Endothelial cell of umbilical vein (primary cell): ENCODE measurements around the gene RTN4R. TPM values are rescaled to one million over a fixed set of nuclear protein-coding genes. Genes with fewer than 3 reads are reported as not detected.

Experiments
- BruUV-seq: library from RNA; stranded (reverse); fragments of 400-500 nt; replicated peaks from 2 replicates; lab custom pipeline; 2021; lab: Mats Ljungman, UMichigan
- CTCF ChIA-PET: fragments of 300-600, 350-600 bp; sonication (Branson Sonifier 250); formaldehyde crosslinking; loops from one replicate; lab custom pipeline; 2021; ENCODE audit warnings: antibody characterized with exemption, inconsistent platforms; lab: Charles Lee
- POLR2A ChIA-PET: fragments of 300-600, 350-600 bp; sonication (Branson Sonifier 250); formaldehyde crosslinking; loops from one replicate; lab custom pipeline; 2021; ENCODE audit warnings: antibody characterized with exemption, inconsistent platforms; lab: Charles Lee
- DNase-seq: peaks from one replicate; pipeline ENCODE4 v3.0.0-alpha.2; 2011; ENCODE audit warnings: low read depth, low spot score
- FAIRE-seq: peaks from 2 replicates; lab custom pipeline; 2011; peaks lifted over from hg19 to GRCh38; lab: Jason Lieb, UNC
- H2AFZ ChIP-seq: 2 replicates; pipeline ENCODE4 v1.6.0; 2012; ENCODE audit warnings: low read depth, low read length, control low read depth, inconsistent platforms
- H3K27ac ChIP-seq: 2 replicates; pipeline ENCODE4 v1.5.1; 2011; ENCODE audit warnings: low read depth, mild to moderate bottlenecking, control low read depth, low read length, moderate library complexity; ENCODE audit not compliant: insufficient read depth
- H3K27me3 ChIP-seq, 2 experiments: 2 replicates each; pipeline versions ENCODE4 v1.6.0 to v1.6.1; 2011; ENCODE audit warnings: low read length in 2 of 2, mixed read lengths in 1 of 2; ENCODE audit not compliant: control insufficient read depth in 2 of 2, insufficient read depth in 2 of 2
- H3K36me3 ChIP-seq, 2 experiments: 2 replicates in 1 of 2; 3 replicates in 1 of 2; pipeline ENCODE4 v1.5.1; 2011; ENCODE audit warnings: low read length in 2 of 2, mild to moderate bottlenecking in 1 of 2, moderate library complexity in 1 of 2; ENCODE audit not compliant: control insufficient read depth in 2 of 2, insufficient read depth in 2 of 2; ENCODE audit errors: extremely low read depth in 1 of 2
- H3K4me1 ChIP-seq: 3 replicates; pipeline ENCODE4 v1.5.1; 2011; ENCODE audit warnings: mild to moderate bottlenecking, low read length; ENCODE audit not compliant: control insufficient read depth, insufficient read depth; ENCODE audit errors: extremely low read depth
- H3K4me2 ChIP-seq: 2 replicates; pipeline ENCODE4 v1.6.1; 2011; ENCODE audit warnings: low read length, control low read depth, mixed read lengths; ENCODE audit not compliant: insufficient read depth
- H3K4me3 ChIP-seq, 3 experiments: fragments of 200-600 bp in 1 of 3; sonication (generic), shearing (Covaris generic) in 1 of 3; replicated peaks in 1 of 3; 2 replicates each; pipeline ENCODE4 v1.5.1; 2011 to 2016; ENCODE audit warnings: control low read depth in 3 of 3, low read length in 3 of 3, mild to moderate bottlenecking in 2 of 3, inconsistent platforms in 1 of 3, low read depth in 1 of 3, moderate library complexity in 1 of 3; ENCODE audit not compliant: insufficient read depth in 1 of 3
- H3K79me2 ChIP-seq: 2 replicates; pipeline ENCODE4 v1.6.0; 2012; ENCODE audit warnings: low read length, inconsistent platforms; ENCODE audit not compliant: control insufficient read depth, insufficient read depth
- H3K9ac ChIP-seq: replicated peaks from 2 replicates; pipeline ENCODE3; 2011; ENCODE audit warnings: low read length, control low read depth; ENCODE audit not compliant: insufficient read depth; ENCODE audit errors: extremely low read depth
- H3K9me1 ChIP-seq: replicated peaks from 3 replicates; pipeline ENCODE4 v1.6.0; 2011; ENCODE audit warnings: mild to moderate bottlenecking, low read length; ENCODE audit not compliant: control insufficient read depth, insufficient read depth; ENCODE audit errors: extremely low read depth
- H3K9me3 ChIP-seq: replicated peaks from 2 replicates; pipeline ENCODE4 v1.5.1; 2012; ENCODE audit warnings: low read length, inconsistent platforms; ENCODE audit not compliant: control insufficient read depth, insufficient read depth
- H4K20me1 ChIP-seq: replicated peaks from 2 replicates; pipeline ENCODE3; 2011; ENCODE audit warnings: mild to moderate bottlenecking, low read length; ENCODE audit not compliant: control insufficient read depth, insufficient read depth; ENCODE audit errors: extremely low read depth
- EZH2 ChIP-seq: IDR thresholded peaks from 2 replicates; pipeline ENCODE4 v1.6.1; 2012; ENCODE audit warnings: borderline replicate concordance, low read depth, mild to moderate bottlenecking, moderate library complexity, low read length, inconsistent platforms; ENCODE audit not compliant: severe bottlenecking
- FOS ChIP-seq: IDR thresholded peaks from 2 replicates; pipeline ENCODE4 v1.6.1; 2011; ENCODE audit warnings: mild to moderate bottlenecking, low read length, moderate library complexity, borderline replicate concordance; ENCODE audit not compliant: insufficient read depth
- GATA2 ChIP-seq: IDR thresholded peaks from 2 replicates; pipeline ENCODE4 v1.7.0; 2011; ENCODE audit warnings: low read depth, mild to moderate bottlenecking, moderate library complexity, mixed read lengths, low read length; ENCODE audit not compliant: insufficient read length, insufficient read depth
- JUN ChIP-seq: IDR thresholded peaks from 2 replicates; pipeline ENCODE4 v1.6.1; 2011; ENCODE audit warnings: borderline replicate concordance, low read depth; ENCODE audit not compliant: insufficient read length, insufficient read depth
- MAX ChIP-seq: IDR thresholded peaks from 2 replicates; pipeline ENCODE4 v1.6.1; 2011; ENCODE audit not compliant: insufficient read depth, insufficient read length
- MYC ChIP-seq: IDR thresholded peaks from one replicate; pipeline ENCODE4 v1.6.1; 2011; ENCODE audit warnings: mild to moderate bottlenecking, low read depth, low read length
- POLR2A ChIP-seq: IDR thresholded peaks from 2 replicates; pipeline ENCODE4 v1.6.1; 2012; ENCODE audit warnings: low read depth, mild to moderate bottlenecking, control low read depth, low read length
- POLR2AphosphoS5 ChIP-seq: IDR thresholded peaks from 2 replicates; pipeline ENCODE4 v1.6.1; 2012; ENCODE audit warnings: low read depth, mild to moderate bottlenecking, control low read depth, low read length, moderate library complexity; ENCODE audit not compliant: insufficient read depth
- dilution Hi-C: fragments of 300-500 bp; cut with MboI; formaldehyde crosslinking; loops from one replicate; pipeline ENCODE4 v1.15.0; 2019; ENCODE audit warnings: low sequenced_read_pairs; ENCODE audit not compliant: extremely low pct_ligation_motif_present
- intact Hi-C: fragments of 100-400 bp; cut with micrococcal nuclease; formaldehyde crosslinking; loops from one replicate; pipeline ENCODE4 v1.10.0; 2022
- polyA plus RNA-seq, 4 experiments: library from polyadenylated mRNA; depleted of rRNA in 3 of 4; stranded (reverse) in 3 of 4; unstranded in 1 of 4; fragments of >200 nt; gene quantifications; 2 replicates each; pipeline versions ENCODE4 v1.2.1 to v1.2.3, GENCODE V29; 2011 to 2012; ENCODE audit warnings: missing spikeins in 1 of 4
- total RNA-seq: library from RNA; stranded (reverse); gene quantifications from 2 replicates; pipeline ENCODE4 v1.2.3, GENCODE V29; 2021
- TF ChIP-seq, protein P1 (sequence below), 2 donors: IDR thresholded peaks; 1 replicate in 1 of 2; 2 replicates in 1 of 2; pipeline ENCODE4 v1.5.1; 2011; ENCODE audit warnings: low read length in 2 of 2, mild to moderate bottlenecking in 2 of 2, moderate library complexity in 2 of 2, control low read depth in 1 of 2, inconsistent platforms in 1 of 2, low read depth in 1 of 2; ENCODE audit not compliant: insufficient read depth in 1 of 2; ENCODE audit errors: extremely low read depth in 1 of 2

Gene RTN4R
- total and polyA plus RNA-seq, 2 donors (not counting 3 experiments of a cell fraction or from before 2014, with no cell fraction given) = 1.2 to 2.2 TPM

DNA sequence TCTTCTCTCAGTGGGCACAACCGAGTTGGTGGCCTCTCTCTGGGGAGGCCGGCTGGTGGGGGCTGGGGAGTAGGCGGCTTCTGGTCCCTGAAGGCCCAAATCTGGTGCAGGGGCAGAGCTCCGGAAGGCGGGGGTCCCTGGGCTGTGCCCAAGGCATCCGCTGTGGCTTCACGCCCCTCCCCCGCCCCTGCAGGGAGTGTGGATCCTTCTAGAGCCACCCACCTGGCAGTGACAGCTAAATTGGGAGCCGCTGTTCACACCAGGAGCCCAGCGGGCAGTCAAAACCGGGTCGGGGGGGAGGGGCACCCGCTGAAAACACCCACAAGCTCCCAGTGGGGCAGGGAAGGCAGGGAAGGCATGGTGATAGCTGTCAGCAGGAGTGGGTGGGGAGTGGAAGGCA is 4.6 kb upstream of the RTN4R start:
- Histone ChIP-seq H4K20me1 (no peaks in the 10 kb centered on the region), H3K36me3 (no peaks in the 10 kb centered on the region), H3K9ac (no peak overlapping the region), H3K79me2 (no peaks in the 10 kb centered on the region), H3K4me3 (no peak overlapping the region), H3K9me1 (no peaks in the 10 kb centered on the region), H3K27ac (no peak overlapping the region), H3K9me3 (no peaks in the 10 kb centered on the region), H2AFZ (no peak overlapping the region), H3K4me1 (no peaks in the 10 kb centered on the region), H3K27me3 (no peaks in the 10 kb centered on the region), H3K4me2 (no peak overlapping the region)
- DNase-seq (no peak), FAIRE-seq (no peak)
- POLR2A ChIA-PET = no interaction called here
- TF ChIP-seq FOS (no peak), MYC (no peak), MAX (no peak), EZH2 (no peak), GATA2 (no peak), POLR2AphosphoS5 (no peak), JUN (no peak), POLR2A (no peak)
- TF ChIP-seq, protein P1, sequence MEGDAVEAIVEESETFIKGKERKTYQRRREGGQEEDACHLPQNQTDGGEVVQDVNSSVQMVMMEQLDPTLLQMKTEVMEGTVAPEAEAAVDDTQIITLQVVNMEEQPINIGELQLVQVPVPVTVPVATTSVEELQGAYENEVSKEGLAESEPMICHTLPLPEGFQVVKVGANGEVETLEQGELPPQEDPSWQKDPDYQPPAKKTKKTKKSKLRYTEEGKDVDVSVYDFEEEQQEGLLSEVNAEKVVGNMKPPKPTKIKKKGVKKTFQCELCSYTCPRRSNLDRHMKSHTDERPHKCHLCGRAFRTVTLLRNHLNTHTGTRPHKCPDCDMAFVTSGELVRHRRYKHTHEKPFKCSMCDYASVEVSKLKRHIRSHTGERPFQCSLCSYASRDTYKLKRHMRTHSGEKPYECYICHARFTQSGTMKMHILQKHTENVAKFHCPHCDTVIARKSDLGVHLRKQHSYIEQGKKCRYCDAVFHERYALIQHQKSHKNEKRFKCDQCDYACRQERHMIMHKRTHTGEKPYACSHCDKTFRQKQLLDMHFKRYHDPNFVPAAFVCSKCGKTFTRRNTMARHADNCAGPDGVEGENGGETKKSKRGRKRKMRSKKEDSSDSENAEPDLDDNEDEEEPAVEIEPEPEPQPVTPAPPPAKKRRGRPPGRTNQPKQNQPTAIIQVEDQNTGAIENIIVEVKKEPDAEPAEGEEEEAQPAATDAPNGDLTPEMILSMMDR (IDR thresholded peaks at IDR 0.05; ENCODE audit: extremely low read depth in 1 of 2, insufficient read depth in 1 of 2, low read depth in 1 of 2, low read length in 2 of 2) = no peak
- dilution Hi-C loops = no loop called here
- CTCF ChIA-PET = interaction anchor here (1.0 kb wide), 1 partner anchor 116 kb away, joined by 4 read pairs; no protein-coding TSS in a partner anchor
- no TSS peak for BruUV-seq
- intact Hi-C loops = no loop called here
